MG63 (cell line): ENCODE results near the gene REEP2. TPM values are rescaled to one million over a fixed set of nuclear protein-coding genes. Genes with fewer than 3 reads are reported as not detected.
A peak's percentile ranks its signal among the peaks of the same experiment; 100 is the strongest.
"Not testable (repeated sequence)": the region's sequence is repeated elsewhere in the genome, so short reads cannot be mapped to it uniquely, and the experiment has no call there.

Experiments used
- DNase-seq: peaks from one replicate; pipeline ENCODE4 v3.0.0-alpha.2; 2020
- H3K27me3 ChIP-seq: fragments of 250-450 bp; sonication (Bioruptor Pico); 2 replicates; pipeline ENCODE4 v1.5.1; 2020; ENCODE audit warnings: mild to moderate bottlenecking, moderate library complexity
- H3K36me3 ChIP-seq: fragments of 250-450 bp; sonication (Bioruptor Pico); 2 replicates; pipeline ENCODE4 v1.5.1; 2020; ENCODE audit warnings: mild to moderate bottlenecking, moderate library complexity
- H3K4me3 ChIP-seq: fragments of 250-450 bp; sonication (Bioruptor Pico); 2 replicates; pipeline ENCODE4 v1.5.1; 2020; ENCODE audit warnings: mild to moderate bottlenecking, moderate library complexity
- H3K9me3 ChIP-seq: fragments of 250-450 bp; sonication (Bioruptor Pico); 2 replicates; pipeline ENCODE4 v1.5.1; 2020; ENCODE audit warnings: mild to moderate bottlenecking, moderate library complexity
- total RNA-seq: library from RNA; depleted of rRNA; stranded (reverse); fragments of >200 nt; shearing (Covaris generic); gene quantifications from 2 replicates; pipeline ENCODE4 v1.2.3, GENCODE V29; 2014; ENCODE audit warnings: low replicate concordance; rRNA removed

Gene REEP2
- total RNA-seq, 1 experiment from 2014 or later: 1.8 TPM

DNA sequence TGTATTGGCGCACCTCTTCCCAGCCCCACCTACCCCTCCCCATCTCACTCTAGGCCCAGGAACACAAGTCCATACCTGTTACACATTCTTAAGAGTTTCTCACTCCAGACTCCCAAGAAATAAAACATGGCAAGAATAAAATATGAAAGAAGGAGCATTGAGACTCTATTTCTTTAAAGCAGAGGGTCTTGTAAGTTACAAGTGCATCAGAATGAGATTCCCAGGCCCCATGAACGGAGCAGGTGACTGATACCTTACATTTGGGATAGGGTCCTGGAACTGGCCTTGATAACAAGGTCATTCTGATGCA is 32.1 kb downstream of the REEP2 start:
- DNase-seq: no peak
- Histone ChIP-seq H3K4me3 (no peak overlapping the region), H3K9me3 (no peaks in the 10 kb centered on the region; the same call in 1 of the 2 replicates), H3K27me3 (0 out of 2 replicates have a peak, but pooled peaks cover 2% of the 10 kb centered on the region), H3K36me3 (peaks cover 23% of the 10 kb centered on the region)

DNA sequence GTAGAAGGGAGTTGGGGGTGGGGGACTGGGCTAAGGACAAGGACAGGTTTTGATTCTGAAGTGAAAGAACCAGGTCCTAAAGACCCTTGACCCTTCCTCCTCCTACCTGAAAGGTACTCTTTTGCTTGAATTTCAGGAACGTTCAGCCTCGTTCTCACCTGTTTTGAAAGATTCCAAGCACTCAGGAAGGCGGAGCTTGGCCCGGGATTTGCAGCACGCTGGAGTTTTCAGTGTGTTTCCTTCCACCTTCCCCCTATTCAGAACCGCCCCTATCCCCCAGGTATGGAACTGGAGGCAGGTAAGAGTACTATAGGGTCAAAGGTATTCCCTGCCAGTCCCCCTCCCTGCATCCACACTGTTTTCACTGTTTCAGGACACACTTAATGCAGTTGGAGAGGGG is 33.5 kb downstream of the REEP2 start:
- Histone ChIP-seq H3K36me3 (peaks cover 9% of the 10 kb centered on the region), H3K27me3 (0 out of 2 replicates have a peak, but pooled peaks cover 2% of the 10 kb centered on the region)
- no peak for DNase-seq

DNA sequence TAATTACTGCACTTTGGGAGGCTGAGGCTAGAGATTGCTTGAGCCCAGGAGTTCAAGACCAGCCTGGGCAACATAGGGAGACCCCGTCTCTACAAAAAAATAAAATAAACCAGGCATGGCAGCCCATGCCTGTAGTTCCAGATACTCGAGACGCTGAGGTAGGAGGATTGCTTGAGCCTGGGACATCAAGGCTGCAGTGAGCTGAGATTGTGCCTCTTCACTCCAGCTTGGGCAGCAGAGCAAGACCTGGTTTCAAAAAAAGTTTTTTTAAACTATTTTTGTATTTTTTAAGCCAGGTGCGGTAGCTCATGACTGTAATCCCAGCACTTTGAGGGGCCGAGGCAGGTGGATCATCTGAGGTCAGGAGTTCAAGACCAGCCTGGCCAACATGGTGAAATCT is 34.3 kb downstream of the REEP2 start:
- not testable (repeated sequence) for DNase-seq, H3K9me3 ChIP-seq, H3K4me3 ChIP-seq, H3K27me3 ChIP-seq, H3K36me3 ChIP-seq

More for the DNA sequence above, 33.5 kb downstream of the REEP2 start:
- Histone ChIP-seq H3K4me3 (no peak overlapping the region), H3K9me3 (no peaks in the 10 kb centered on the region; the same call in 1 of the 2 replicates)

- H3K36me3 ChIP-seq: no peaks in the 10 kb centered on the region
- DNase-seq: no peak
- 0 out of 2 replicates have a peak, but pooled peaks cover 2% of the 10 kb centered on the region for H3K27me3 ChIP-seq
- no peak overlapping the region for H3K4me3 ChIP-seq
- H3K9me3 ChIP-seq: no peaks in the 10 kb centered on the region
These were observed 38.1 kb downstream of the REEP2 start for GRCh38 chr5:138476918-138477317.

- H3K36me3 ChIP-seq: no peaks in the 10 kb centered on the region
- no peaks in the 10 kb centered on the region for H3K9me3 ChIP-seq
- H3K27me3 ChIP-seq: no peaks in the 10 kb centered on the region
- DNase-seq: no peak
- H3K4me3 ChIP-seq: no peak overlapping the region
These were observed 43.8 kb downstream of the REEP2 start for GRCh38 chr5:138482638-138483037.

DNA sequence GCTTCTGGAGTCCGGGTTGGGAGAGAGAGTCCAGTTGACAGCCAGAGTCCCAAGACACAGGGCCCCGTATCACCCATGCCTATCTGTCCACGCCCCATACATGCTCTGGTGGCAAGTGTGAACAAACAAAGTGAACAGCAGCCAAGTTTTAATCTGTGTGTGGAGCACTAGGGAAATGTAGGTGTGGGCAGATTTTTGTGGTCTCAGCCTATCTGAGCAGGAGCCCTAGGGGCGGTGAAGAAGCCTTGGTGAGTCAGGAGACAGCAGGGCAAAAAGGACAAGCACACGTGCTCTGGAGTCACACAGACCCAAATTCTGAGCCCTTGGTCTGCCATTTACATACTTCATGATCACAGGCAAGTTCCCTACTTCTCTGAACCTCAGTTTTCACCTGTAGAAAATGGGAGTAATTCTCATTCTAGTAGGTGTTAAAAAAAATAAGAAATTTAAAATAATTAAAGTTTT is 49.7 kb downstream of the REEP2 start:
- H3K36me3 ChIP-seq: no peaks in the 10 kb centered on the region
- peak; percentile 41 for DNase-seq

DNA sequence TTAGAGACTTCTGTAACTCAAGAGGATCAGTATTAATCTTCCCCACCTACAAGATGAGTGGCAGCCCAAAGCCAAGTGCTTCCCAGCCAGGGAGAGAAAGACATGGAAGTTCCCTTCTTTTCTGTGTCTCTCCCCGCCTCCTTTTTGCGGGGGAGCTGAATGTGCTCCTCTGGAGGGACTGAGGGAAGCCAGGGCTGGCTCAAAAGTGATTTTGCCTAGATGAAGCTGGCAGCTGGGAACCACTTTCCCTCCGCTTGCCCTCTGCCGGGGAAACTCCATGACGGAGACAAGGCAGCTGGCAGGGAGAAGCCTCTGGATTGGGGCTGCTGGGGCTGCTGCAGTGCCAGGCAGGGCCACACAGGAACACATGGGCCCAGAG is 50.8 kb downstream of the REEP2 start:
- Histone ChIP-seq H3K36me3 (no peaks in the 10 kb centered on the region), H3K4me3 (no peak overlapping the region), H3K9me3 (no peaks in the 10 kb centered on the region), H3K27me3 (no peaks in the 10 kb centered on the region; the same call in 1 of the 2 replicates)
- no peak for DNase-seq

More for the DNA sequence above, 49.7 kb downstream of the REEP2 start:
- no peak overlapping the region for H3K4me3 ChIP-seq
- H3K9me3 ChIP-seq: no peaks in the 10 kb centered on the region
- no peaks in the 10 kb centered on the region; the same call in 1 of the 2 replicates for H3K27me3 ChIP-seq

- H3K36me3 ChIP-seq: no peaks in the 10 kb centered on the region
- DNase-seq: no peak
- no peaks in the 10 kb centered on the region; the same call in 1 of the 2 replicates for H3K27me3 ChIP-seq
- no peaks in the 10 kb centered on the region for H3K9me3 ChIP-seq
- H3K4me3 ChIP-seq: no peak overlapping the region
These were observed 51.9 kb downstream of the REEP2 start for GRCh38 chr5:138490648-138491283.

DNA sequence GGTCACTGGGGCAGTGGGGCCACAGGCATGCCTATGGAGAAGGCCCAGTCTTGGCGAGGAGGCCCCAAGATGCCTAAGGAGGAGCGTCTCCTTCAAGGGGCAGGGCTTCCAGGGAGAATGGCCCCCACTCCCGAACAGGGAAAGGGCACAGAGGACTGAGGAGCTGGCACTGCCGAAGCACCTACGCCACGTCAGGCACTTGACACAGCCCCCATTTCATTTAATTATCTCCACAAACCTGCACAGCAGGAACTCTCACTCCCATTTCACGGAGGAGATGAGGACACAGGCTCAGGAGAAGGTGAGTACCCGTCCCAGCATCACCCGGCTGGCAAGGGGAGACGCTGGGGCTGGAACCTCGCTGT is 52.4 kb downstream of the REEP2 start:
- DNase-seq: no peak

DNA sequence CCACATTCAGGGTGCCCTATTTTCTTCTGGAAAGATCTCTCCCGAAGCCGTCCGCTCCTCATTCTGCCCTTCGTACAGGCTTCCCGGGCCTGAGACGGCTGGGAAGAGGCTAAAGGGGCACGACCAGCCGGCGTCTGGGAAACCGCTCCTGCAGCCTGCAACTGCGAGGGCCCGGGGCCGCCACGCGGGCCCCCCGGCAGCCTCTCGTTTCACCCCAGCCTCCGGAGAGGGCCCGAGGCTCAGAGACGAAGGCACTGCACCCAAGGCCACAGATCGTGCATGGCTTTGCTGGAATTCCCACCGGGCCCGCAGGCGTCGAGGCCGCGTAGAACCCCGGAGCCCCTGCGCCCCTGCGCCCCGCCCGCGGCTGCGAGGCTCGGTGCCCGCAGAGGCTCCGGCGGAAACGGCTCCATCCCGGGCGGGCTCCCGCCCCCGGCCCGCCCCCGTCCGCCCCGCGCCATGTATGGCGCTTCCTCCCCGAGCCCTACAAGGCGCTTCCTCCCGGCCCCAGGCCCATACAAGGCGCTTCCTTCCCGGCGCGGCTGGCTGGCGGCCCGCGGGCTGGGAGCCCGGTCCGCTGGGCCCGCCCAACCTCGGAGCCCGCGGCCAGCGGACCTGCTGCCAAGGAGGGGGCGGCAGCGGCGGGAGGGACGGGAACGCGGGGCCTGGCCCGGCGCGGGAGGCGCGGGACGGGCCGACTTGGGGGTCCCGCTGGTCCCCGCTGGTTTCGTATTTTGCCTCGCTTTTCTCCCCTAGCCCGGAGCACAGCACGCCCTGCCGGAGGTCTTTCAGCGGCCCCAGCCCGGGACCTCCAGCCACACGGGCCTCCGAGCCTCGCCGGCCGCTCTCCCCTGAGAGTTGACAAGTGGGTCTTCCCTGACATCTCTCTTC is 53.1 kb downstream of the REEP2 start:
- H3K36me3 ChIP-seq: no peaks in the 10 kb centered on the region
- no peaks in the 10 kb centered on the region; the same call in 1 of the 2 replicates for H3K27me3 ChIP-seq
- DNase-seq: peak; percentile 96
- peak overlapping the region; percentile 45 for H3K4me3 ChIP-seq
- H3K9me3 ChIP-seq: no peaks in the 10 kb centered on the region

More for the DNA sequence above, 52.4 kb downstream of the REEP2 start:
- peak overlapping the region; percentile 45 for H3K4me3 ChIP-seq
- H3K27me3 ChIP-seq: no peaks in the 10 kb centered on the region; the same call in 1 of the 2 replicates
- H3K36me3 ChIP-seq: no peaks in the 10 kb centered on the region
- H3K9me3 ChIP-seq: no peaks in the 10 kb centered on the region

- H3K9me3 ChIP-seq: no peaks in the 10 kb centered on the region
- H3K27me3 ChIP-seq: no peaks in the 10 kb centered on the region; the same call in 1 of the 2 replicates
- no peaks in the 10 kb centered on the region for H3K36me3 ChIP-seq
These were observed 53.7 kb downstream of the REEP2 start for GRCh38 chr5:138492560-138493045.

GRCh38 chr5:138495351-138495750 is 56.5 kb downstream of the REEP2 start:
- H3K36me3 ChIP-seq: no peaks in the 10 kb centered on the region
- H3K27me3 ChIP-seq: no peaks in the 10 kb centered on the region; the same call in 1 of the 2 replicates
- H3K9me3 ChIP-seq: no peaks in the 10 kb centered on the region
- no peak for DNase-seq
- H3K4me3 ChIP-seq: no peak overlapping the region

More at GRCh38 chr5:138492560-138493045, 53.7 kb downstream of the REEP2 start:
- peak overlapping the region; percentile 45 for H3K4me3 ChIP-seq
- DNase-seq: no peak

Other genes with a start within 250 kb of the REEP2 start
- gene CDC23, start 225.7 kb upstream of the REEP2 start, total RNA-seq: 33.8 and 44.3 TPM in 2 replicates
- gene GFRA3, start 164.4 kb upstream of the REEP2 start, total RNA-seq: not detected in 2 replicates
- 20.2 and 23.9 TPM in 2 replicates for gene CDC25C, start 107.3 kb upstream of the REEP2 start, total RNA-seq
- 34.5 and 76.2 TPM in 2 replicates for gene FAM53C, start 100.8 kb upstream of the REEP2 start, total RNA-seq
- gene KDM3B, start 86.4 kb upstream of the REEP2 start, total RNA-seq: 41.6 and 42.9 TPM in 2 replicates
- gene EGR1, start 26.4 kb downstream of the REEP2 start, total RNA-seq: 1.2 TPM in 1 of 2 replicates, not detected in the other
- gene ETF1, start 104.2 kb downstream of the REEP2 start, total RNA-seq: 222 and 276 TPM in 2 replicates
- gene HSPA9, start 136.3 kb downstream of the REEP2 start, total RNA-seq: 610 and 1,111 TPM in 2 replicates